A549 treated with dexamethasone at 1 μM for 4 hours (cell line): ENCODE data around the gene CERK. TPM values are rescaled to one million over a fixed set of nuclear protein-coding genes. Genes with fewer than 3 reads are reported as not detected.

Experiments
- total RNA-seq: library from RNA; stranded (reverse); fragments of 200-300 nt; extraction: Qiagen RNA extraction; gene quantifications from 5 replicates; pipeline ENCODE4 v1.2.3, GENCODE V29; 2022

Gene CERK
- total RNA-seq: 22.1 to 27.9 TPM (median 27.0 TPM) in 5 replicates

GRCh38 chr22:46737976-46738646 is at the start of gene CERK:
Gene CERK (minus strand): TSS chr22:46738252. CDS start chr22:46738148, 104 bp downstream.

GRCh38 chr22:46762238-46763050 is 24.4 kb upstream of the CERK start, which contains the start of gene TBC1D22A:
Gene TBC1D22A (plus strand): TSS chr22:46762650. CDS start chr22:46762787, 137 bp downstream.

Other genes starting within 250 kb of the CERK start
- 23.5 to 37.7 TPM (median 35.7 TPM) in 5 replicates for gene CELSR1, start 200.6 kb downstream of the CERK start, total RNA-seq
- gene GRAMD4, start 117.9 kb downstream of the CERK start, total RNA-seq: 19.8 to 32.7 TPM (median 27.1 TPM) in 5 replicates
- 9.4 to 10.7 TPM (median 10.4 TPM) in 5 replicates for gene TBC1D22A, start 24.4 kb upstream of the CERK start, total RNA-seq